MM.1S (cell line): ENCODE data around the gene TRIM44.

Source experiments
- EZH2 ChIP-seq: fragments of 300-600 bp; sonication (generic); optimal IDR thresholded peaks from 2 replicates; pipeline ENCODE3; 2017; ENCODE audit warnings: low read depth, mild to moderate bottlenecking, antibody characterized with exemption, low read length, mixed read lengths
- EZH2phosphoT487 ChIP-seq: fragments of 300-600 bp; sonication (generic); IDR thresholded peaks from 2 replicates; pipeline ENCODE4 v1.6.1; 2018; ENCODE audit warnings: antibody characterized with exemption, low read length
- TF ChIP-seq, protein P1 (sequence below): fragments of 300-600 bp; sonication (generic); IDR thresholded peaks from 2 replicates; pipeline ENCODE4 v1.5.1; 2016; ENCODE audit warnings: antibody characterized with exemption, low read length, mixed read lengths

DNA sequence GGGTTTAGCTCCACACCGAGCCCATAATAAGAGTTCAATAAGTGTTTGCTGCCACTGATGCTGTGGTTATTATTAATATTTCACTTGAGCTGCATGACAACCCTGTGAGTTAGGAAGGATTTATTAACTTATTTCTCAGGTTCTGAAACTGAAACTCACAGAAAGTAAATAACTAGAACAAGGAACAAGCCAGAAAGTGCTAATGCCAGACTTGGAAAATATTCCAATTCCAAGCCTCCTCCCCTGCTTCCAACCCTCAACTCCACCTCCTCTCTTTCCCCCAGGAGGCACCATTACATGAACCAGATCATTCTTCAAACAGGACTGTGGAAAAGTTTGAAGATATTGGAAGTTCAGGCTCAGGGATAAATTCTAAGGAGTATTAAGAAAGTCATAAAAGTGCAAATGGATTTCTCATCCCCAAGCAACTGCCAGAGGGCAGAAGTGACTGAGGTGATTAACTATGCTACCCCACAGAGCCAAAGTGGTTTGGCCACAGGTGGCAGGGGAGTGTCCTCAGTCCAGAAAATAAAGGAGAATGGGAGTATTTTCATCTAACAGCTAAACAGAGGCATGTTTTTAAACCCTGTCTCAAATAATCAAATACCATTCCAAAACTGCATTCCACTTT, 47.5 kb upstream of the TRIM44 start:
- TF ChIP-seq EZH2 (no peak), EZH2phosphoT487 (no peak)
- TF ChIP-seq, protein P1, sequence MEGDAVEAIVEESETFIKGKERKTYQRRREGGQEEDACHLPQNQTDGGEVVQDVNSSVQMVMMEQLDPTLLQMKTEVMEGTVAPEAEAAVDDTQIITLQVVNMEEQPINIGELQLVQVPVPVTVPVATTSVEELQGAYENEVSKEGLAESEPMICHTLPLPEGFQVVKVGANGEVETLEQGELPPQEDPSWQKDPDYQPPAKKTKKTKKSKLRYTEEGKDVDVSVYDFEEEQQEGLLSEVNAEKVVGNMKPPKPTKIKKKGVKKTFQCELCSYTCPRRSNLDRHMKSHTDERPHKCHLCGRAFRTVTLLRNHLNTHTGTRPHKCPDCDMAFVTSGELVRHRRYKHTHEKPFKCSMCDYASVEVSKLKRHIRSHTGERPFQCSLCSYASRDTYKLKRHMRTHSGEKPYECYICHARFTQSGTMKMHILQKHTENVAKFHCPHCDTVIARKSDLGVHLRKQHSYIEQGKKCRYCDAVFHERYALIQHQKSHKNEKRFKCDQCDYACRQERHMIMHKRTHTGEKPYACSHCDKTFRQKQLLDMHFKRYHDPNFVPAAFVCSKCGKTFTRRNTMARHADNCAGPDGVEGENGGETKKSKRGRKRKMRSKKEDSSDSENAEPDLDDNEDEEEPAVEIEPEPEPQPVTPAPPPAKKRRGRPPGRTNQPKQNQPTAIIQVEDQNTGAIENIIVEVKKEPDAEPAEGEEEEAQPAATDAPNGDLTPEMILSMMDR = no peak
